ENCODE data around the gene NRXN3.

NRXN3 gene

GRCh38 chr14:79137045-79137430 lies 966.9 kb downstream of the NRXN3 start:
- Histone ChIP-seq H3K4me1 (ENCODE audit: insufficient read depth, low read length) (peaks cover 6% of the 10 kb centered on the region), H3K9ac (ENCODE audit: low read length) (no peak overlapping the region), H3K27ac (ENCODE audit: low read depth, low read length) (no peak overlapping the region), H3K27me3 (ENCODE audit: control insufficient read depth in 1 of 2, insufficient read depth in 2 of 2, low read length in 2 of 2) (no peaks in the 10 kb centered on the region), H3K4me3 (ENCODE audit: low read depth in 1 of 2, low read length in 2 of 2) (no peak overlapping the region), H3K36me3 (ENCODE audit: insufficient read depth, low read length) (no peaks in the 10 kb centered on the region), H3K9me3 (ENCODE audit: low read length) (no peaks in the 10 kb centered on the region)

DNA sequence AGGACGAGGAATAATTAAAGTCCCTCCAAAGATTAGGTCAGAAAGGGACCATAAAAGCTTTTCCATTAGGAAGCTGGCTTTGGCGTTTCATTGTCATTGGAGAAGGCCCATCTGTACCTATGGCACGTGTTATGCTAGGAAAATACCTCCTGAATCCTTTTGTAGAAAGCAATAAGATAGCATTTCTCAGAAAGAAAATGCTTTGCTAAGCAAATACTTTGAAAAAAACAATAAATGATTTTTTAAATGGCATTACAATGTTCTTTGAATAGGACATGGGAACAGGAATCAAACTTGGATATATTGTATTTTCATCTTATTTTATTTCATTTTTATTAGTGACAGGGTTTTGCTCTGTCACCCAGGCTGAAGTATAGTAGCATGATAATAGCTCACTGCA lies 967.7 kb downstream of the NRXN3 start:
- Histone ChIP-seq H3K4me1 (ENCODE audit: insufficient read depth, low read length) (peaks cover 6% of the 10 kb centered on the region), H3K9me3 (ENCODE audit: low read length) (no peaks in the 10 kb centered on the region), H3K36me3 (ENCODE audit: insufficient read depth, low read length) (no peaks in the 10 kb centered on the region), H3K27me3 (ENCODE audit: control insufficient read depth in 1 of 2, insufficient read depth in 2 of 2, low read length in 2 of 2) (no peaks in the 10 kb centered on the region), H3K9ac (ENCODE audit: low read length) (no peak overlapping the region), H3K4me3 (ENCODE audit: low read depth in 1 of 2, low read length in 2 of 2) (no peak overlapping the region), H3K27ac (ENCODE audit: low read depth, low read length) (no peak overlapping the region)

DNA sequence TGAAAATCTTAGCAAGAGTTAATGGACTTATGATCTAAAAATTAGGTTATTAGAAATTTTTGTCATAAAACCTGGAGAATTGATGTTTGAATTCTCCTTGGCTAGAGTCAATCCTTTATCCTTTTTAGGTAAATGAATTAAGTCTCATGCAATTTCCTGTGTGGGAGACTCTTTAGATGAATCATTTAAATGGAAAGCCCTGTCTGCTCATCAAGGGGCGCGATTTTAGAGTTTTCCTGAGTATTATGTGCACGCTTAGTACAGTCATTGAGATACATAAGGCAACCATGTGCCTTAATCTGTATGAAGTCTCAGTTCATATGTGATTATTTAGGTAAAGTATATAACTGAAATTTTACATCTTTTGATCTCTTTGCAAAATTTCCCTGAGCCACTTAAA lies 974.7 kb downstream of the NRXN3 start:
- Histone ChIP-seq H3K9me3 (ENCODE audit: low read length) (no peaks in the 10 kb centered on the region), H3K27me3 (ENCODE audit: control insufficient read depth in 1 of 2, insufficient read depth in 2 of 2, low read length in 2 of 2) (no peaks in the 10 kb centered on the region), H3K9ac (ENCODE audit: low read length) (no peak overlapping the region), H3K27ac (ENCODE audit: low read depth, low read length) (no peak overlapping the region), H3K4me3 (ENCODE audit: low read depth in 1 of 2, low read length in 2 of 2) (no peak overlapping the region), H3K36me3 (ENCODE audit: insufficient read depth, low read length) (no peaks in the 10 kb centered on the region), H3K4me1 (ENCODE audit: insufficient read depth, low read length) (no peaks in the 10 kb centered on the region)

- H3K9ac ChIP-seq (ENCODE audit: low read length) = no peak overlapping the region
- H3K27me3 ChIP-seq (ENCODE audit: control insufficient read depth in 1 of 2, insufficient read depth in 2 of 2, low read length in 2 of 2) = no peaks in the 10 kb centered on the region
- H3K27ac ChIP-seq (ENCODE audit: low read depth, low read length) = no peak overlapping the region
- no peaks in the 10 kb centered on the region for H3K4me1 ChIP-seq (ENCODE audit: insufficient read depth, low read length)
- no peaks in the 10 kb centered on the region for H3K36me3 ChIP-seq (ENCODE audit: insufficient read depth, low read length)
- no peak overlapping the region for H3K4me3 ChIP-seq (ENCODE audit: low read depth in 1 of 2, low read length in 2 of 2)
- no peaks in the 10 kb centered on the region for H3K9me3 ChIP-seq (ENCODE audit: low read length)
Observed at GRCh38 chr14:79150226-79150625, 980.1 kb downstream of the NRXN3 start.

GRCh38 chr14:79157369-79157768 lies 987.2 kb downstream of the NRXN3 start:
- H3K27ac ChIP-seq (ENCODE audit: low read depth, low read length) = no peak overlapping the region
- no peak overlapping the region for H3K4me3 ChIP-seq (ENCODE audit: low read depth in 1 of 2, low read length in 2 of 2)
- no peaks in the 10 kb centered on the region for H3K27me3 ChIP-seq (ENCODE audit: control insufficient read depth in 1 of 2, insufficient read depth in 2 of 2, low read length in 2 of 2)
- H3K9ac ChIP-seq (ENCODE audit: low read length) = no peak overlapping the region
- H3K36me3 ChIP-seq (ENCODE audit: insufficient read depth, low read length) = no peaks in the 10 kb centered on the region
- H3K9me3 ChIP-seq (ENCODE audit: low read length) = no peaks in the 10 kb centered on the region
- H3K4me1 ChIP-seq (ENCODE audit: insufficient read depth, low read length) = no peaks in the 10 kb centered on the region

DNA sequence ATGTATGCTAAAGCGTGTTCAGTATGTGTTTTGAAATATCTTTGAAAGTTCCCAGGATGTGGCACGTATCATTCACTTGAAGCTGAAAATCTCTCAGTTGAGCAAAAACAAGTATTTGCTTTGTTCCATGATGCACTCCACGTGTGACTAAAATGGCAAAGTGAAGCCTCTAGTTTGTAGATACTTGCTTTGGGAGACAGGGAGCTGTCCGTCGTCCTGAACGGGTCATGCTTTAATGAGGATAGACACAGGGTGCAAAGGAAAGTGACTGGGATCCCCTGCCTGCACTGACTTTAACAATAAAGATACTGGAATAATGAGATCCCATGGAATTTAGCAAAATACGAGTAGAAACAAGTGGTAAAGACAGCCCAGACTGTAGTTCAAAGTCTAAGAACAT lies 991.4 kb downstream of the NRXN3 start:
- Histone ChIP-seq H3K4me1 (ENCODE audit: insufficient read depth, low read length) (no peaks in the 10 kb centered on the region), H3K36me3 (ENCODE audit: insufficient read depth, low read length) (no peaks in the 10 kb centered on the region)

GRCh38 chr14:79162833-79163232 lies 992.7 kb downstream of the NRXN3 start:
- Histone ChIP-seq H3K27me3 (ENCODE audit: control insufficient read depth in 1 of 2, insufficient read depth in 2 of 2, low read length in 2 of 2) (no peaks in the 10 kb centered on the region), H3K9me3 (ENCODE audit: low read length) (no peaks in the 10 kb centered on the region), H3K4me1 (ENCODE audit: insufficient read depth, low read length) (no peaks in the 10 kb centered on the region), H3K27ac (ENCODE audit: low read depth, low read length) (no peak overlapping the region), H3K9ac (ENCODE audit: low read length) (no peak overlapping the region), H3K4me3 (ENCODE audit: low read depth in 1 of 2, low read length in 2 of 2) (no peak overlapping the region), H3K36me3 (ENCODE audit: insufficient read depth, low read length) (no peaks in the 10 kb centered on the region)

More for the DNA sequence above, 991.4 kb downstream of the NRXN3 start:
- Histone ChIP-seq H3K9ac (ENCODE audit: low read length) (no peak overlapping the region), H3K27ac (ENCODE audit: low read depth, low read length) (no peak overlapping the region), H3K27me3 (ENCODE audit: control insufficient read depth in 1 of 2, insufficient read depth in 2 of 2, low read length in 2 of 2) (no peaks in the 10 kb centered on the region), H3K4me3 (ENCODE audit: low read depth in 1 of 2, low read length in 2 of 2) (no peak overlapping the region), H3K9me3 (ENCODE audit: low read length) (no peaks in the 10 kb centered on the region)

DNA sequence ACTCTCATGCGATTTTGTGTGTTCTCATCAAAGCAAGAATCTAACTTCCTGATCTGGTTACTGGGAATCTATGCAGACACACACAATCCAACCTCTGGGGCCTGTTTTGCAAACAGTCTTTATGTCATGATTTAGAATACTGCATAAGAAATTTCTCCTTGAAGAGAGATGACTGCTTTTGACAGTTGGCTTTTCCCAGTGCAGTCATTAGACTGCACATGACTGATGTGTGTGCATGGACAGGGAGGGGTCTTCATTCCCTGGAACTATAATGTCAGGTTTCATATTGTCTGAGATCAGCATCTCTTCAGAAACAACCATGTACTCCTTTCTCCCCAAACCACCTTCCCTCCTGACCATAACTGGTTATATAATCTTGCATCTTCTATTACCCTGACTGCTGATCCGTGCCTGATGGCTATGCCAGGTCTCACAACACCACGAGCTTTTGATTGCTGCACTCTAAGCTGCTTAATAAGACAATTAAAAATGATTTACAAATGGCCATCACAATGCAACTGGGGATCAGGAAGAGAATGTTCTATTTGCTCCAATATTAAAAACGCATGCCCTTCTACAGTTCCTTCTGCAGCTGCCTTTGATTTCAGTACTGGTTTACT lies 995.4 kb downstream of the NRXN3 start:
- H3K27ac ChIP-seq (ENCODE audit: low read depth, low read length) = no peak overlapping the region
- no peaks in the 10 kb centered on the region for H3K4me1 ChIP-seq (ENCODE audit: insufficient read depth, low read length)
- H3K27me3 ChIP-seq (ENCODE audit: control insufficient read depth in 1 of 2, insufficient read depth in 2 of 2, low read length in 2 of 2) = no peaks in the 10 kb centered on the region
- H3K36me3 ChIP-seq (ENCODE audit: insufficient read depth, low read length) = no peaks in the 10 kb centered on the region
- H3K4me3 ChIP-seq (ENCODE audit: low read depth in 1 of 2, low read length in 2 of 2) = no peak overlapping the region
- H3K9ac ChIP-seq (ENCODE audit: low read length) = no peak overlapping the region
- no peaks in the 10 kb centered on the region for H3K9me3 ChIP-seq (ENCODE audit: low read length)

DNA sequence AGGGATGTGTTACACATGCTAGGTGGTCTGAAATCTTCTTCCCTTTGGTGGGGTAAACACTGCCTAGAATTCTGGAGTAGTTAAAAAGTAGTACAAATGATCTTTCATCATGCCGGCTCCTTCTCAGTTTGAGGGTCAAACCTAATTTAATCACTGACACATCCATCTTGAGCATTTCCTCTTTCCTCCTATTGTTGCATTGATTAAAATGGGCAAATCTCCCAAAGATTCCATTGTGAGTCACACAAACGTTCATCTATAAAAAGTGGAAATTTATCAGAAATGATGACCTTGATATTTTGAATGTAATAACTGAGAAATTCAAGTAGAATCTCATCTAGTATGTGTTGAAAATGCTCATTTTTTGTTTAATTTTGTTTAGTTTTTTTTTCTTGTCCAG lies 996.0 kb downstream of the NRXN3 start:
- Histone ChIP-seq H3K4me1 (ENCODE audit: insufficient read depth, low read length) (no peaks in the 10 kb centered on the region), H3K4me3 (ENCODE audit: low read depth in 1 of 2, low read length in 2 of 2) (no peak overlapping the region), H3K36me3 (ENCODE audit: insufficient read depth, low read length) (no peaks in the 10 kb centered on the region)

GRCh38 chr14:79167957-79168356 lies 997.8 kb downstream of the NRXN3 start:
- H3K27me3 ChIP-seq (ENCODE audit: control insufficient read depth in 1 of 2, insufficient read depth in 2 of 2, low read length in 2 of 2) = no peaks in the 10 kb centered on the region
- H3K9ac ChIP-seq (ENCODE audit: low read length) = no peak overlapping the region
- no peak overlapping the region for H3K27ac ChIP-seq (ENCODE audit: low read depth, low read length)
- H3K36me3 ChIP-seq (ENCODE audit: insufficient read depth, low read length) = no peaks in the 10 kb centered on the region
- H3K9me3 ChIP-seq (ENCODE audit: low read length) = no peaks in the 10 kb centered on the region
- H3K4me3 ChIP-seq (ENCODE audit: low read depth in 1 of 2, low read length in 2 of 2) = no peak overlapping the region
- no peaks in the 10 kb centered on the region for H3K4me1 ChIP-seq (ENCODE audit: insufficient read depth, low read length)

More for the DNA sequence above, 996.0 kb downstream of the NRXN3 start:
- H3K9ac ChIP-seq (ENCODE audit: low read length) = no peak overlapping the region
- H3K9me3 ChIP-seq (ENCODE audit: low read length) = no peaks in the 10 kb centered on the region
- no peaks in the 10 kb centered on the region for H3K27me3 ChIP-seq (ENCODE audit: control insufficient read depth in 1 of 2, insufficient read depth in 2 of 2, low read length in 2 of 2)
- no peak overlapping the region for H3K27ac ChIP-seq (ENCODE audit: low read depth, low read length)

- H3K27me3 ChIP-seq (ENCODE audit: control insufficient read depth in 1 of 2, insufficient read depth in 2 of 2, low read length in 2 of 2) = no peaks in the 10 kb centered on the region
- H3K27ac ChIP-seq (ENCODE audit: low read depth, low read length) = no peak overlapping the region
- no peak overlapping the region for H3K9ac ChIP-seq (ENCODE audit: low read length)
- H3K9me3 ChIP-seq (ENCODE audit: low read length) = no peaks in the 10 kb centered on the region
- H3K4me1 ChIP-seq (ENCODE audit: insufficient read depth, low read length) = no peaks in the 10 kb centered on the region
- H3K4me3 ChIP-seq (ENCODE audit: low read depth in 1 of 2, low read length in 2 of 2) = peak overlapping the region in 1 of 2 donors; percentile 38
- H3K36me3 ChIP-seq (ENCODE audit: insufficient read depth, low read length) = no peaks in the 10 kb centered on the region
Observed at GRCh38 chr14:79175671-79176070, 1005.5 kb downstream of the NRXN3 start.

DNA sequence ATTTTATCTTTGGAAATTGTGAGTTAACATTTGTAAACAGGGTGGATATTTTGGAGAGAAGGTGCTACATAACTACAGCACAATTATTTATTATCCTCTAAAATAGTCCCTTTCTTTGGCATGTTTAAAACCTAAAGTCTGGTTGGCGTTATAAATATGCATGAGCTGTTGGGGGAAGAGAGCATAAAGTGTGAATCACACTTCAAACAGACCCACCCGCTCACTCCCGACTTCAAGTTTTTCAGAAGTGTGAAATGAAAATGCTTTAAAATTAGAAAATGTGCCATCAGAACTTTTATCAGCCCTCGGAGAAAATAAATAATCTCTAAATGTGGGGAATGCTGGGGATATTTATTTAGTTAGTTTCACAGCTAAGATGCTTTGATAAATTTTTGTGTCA lies 1006.9 kb downstream of the NRXN3 start:
- Histone ChIP-seq H3K4me1 (ENCODE audit: insufficient read depth, low read length) (no peaks in the 10 kb centered on the region), H3K36me3 (ENCODE audit: insufficient read depth, low read length) (no peaks in the 10 kb centered on the region), H3K9ac (ENCODE audit: low read length) (no peak overlapping the region), H3K27ac (ENCODE audit: low read depth, low read length) (no peak overlapping the region), H3K9me3 (ENCODE audit: low read length) (no peaks in the 10 kb centered on the region), H3K4me3 (ENCODE audit: low read depth in 1 of 2, low read length in 2 of 2) (no peak overlapping the region), H3K27me3 (ENCODE audit: control insufficient read depth in 1 of 2, insufficient read depth in 2 of 2, low read length in 2 of 2) (no peaks in the 10 kb centered on the region)

All from muscle layer of colon (tissue), 2 donors.